GM19239 (cell line): ENCODE data around the gene GPR33.

Experiments
- DNase-seq: peaks from one replicate; pipeline ENCODE4 v3.0.0; 2011; ENCODE audit warnings: low spot score; ENCODE audit not compliant: insufficient read length
- FAIRE-seq: peaks from 2 replicates; lab custom pipeline; 2011; peaks lifted over from hg19 to GRCh38; lab: Jason Lieb, UNC

GPR33 gene, protein sequence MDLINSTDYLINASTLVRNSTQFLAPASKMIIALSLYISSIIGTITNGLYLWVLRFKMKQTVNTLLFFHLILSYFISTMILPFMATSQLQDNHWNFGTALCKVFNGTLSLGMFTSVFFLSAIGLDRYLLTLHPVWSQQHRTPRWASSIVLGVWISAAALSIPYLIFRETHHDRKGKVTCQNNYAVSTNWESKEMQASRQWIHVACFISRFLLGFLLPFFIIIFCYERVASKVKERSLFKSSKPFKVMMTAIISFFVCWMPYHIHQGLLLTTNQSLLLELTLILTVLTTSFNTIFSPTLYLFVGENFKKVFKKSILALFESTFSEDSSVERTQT

DNA sequence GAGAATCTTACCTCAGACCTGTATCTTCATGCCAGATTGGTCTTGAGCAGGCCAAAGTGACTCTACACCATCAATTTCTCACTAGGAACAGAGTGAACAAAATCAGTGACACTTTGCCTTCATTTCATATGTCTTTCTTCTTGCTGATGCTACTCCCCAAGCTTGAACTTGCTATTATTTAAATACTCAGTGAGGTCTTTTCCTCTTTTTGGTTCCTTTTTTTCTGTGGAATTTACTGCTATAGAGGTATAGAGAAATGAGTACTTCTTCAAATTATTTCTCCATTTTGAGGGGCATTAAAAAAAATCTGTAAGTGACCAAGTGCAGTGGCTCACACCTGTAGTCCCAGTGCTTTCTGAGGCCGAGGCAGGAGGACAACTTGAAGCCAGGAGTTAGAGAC is at the start of gene GPR33:
Gene GPR33, minus strand, starts transcription at position 154 of the 400 bp plus-strand sequence. CDS start 4,074 bp downstream, outside the sequence.
- FAIRE-seq: no peak
- no peak for DNase-seq

DNA sequence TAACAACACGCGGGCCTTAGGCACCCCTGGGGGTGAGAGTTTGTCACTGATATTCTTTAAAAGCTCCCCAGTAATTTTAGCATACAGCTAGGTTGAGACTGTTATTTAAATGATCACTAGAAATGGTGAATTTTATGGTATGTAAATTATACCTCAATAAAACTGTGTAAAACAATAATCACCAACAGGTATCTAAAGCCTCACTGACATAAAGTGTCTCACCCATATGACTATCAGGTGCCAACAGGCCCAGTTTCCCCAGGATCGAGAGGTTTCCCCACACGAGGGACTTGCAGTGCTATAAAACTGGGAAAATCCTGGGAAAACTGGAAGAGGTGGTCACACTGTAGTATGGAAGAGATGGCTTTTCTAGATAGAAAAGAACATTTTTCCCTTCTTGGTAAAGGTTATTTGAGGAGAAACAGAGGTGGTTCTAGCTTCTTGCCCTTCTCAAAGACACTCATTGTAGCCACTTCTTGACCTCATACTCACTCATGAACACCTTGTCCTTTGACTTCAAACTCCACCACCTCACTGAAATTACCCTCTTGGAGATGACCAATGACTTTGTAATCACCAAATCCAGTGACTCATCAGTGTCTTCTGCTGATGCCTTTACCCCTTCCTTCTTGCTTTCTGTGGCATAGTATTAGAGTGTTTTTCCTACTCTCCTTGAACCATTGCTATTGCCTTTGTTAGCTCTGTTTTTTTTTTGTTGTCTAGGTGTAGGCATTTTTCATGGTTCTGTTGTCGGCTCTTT is 48.5 kb upstream of the GPR33 start:
- DNase-seq: no peak
- no peak for FAIRE-seq

DNA sequence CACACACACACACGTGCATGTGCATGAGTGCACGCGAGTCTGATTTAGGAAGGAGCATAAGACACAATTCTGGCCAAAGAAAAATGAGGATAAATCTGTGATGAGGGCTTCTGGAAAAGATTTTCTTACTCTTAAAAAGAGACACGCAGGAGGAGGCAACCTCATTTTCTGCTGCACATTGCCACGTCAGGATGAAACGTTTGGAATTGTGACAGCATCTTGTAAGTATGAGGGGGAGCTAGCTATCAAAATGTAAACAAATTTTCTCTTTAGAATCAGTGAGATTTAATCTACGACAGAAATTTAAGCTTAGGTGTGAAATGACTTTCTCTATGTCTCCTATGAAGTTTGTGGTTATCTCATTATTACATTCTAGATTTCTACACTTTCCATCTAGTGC is 42.3 kb upstream of the GPR33 start:
- no peak for FAIRE-seq

DNA sequence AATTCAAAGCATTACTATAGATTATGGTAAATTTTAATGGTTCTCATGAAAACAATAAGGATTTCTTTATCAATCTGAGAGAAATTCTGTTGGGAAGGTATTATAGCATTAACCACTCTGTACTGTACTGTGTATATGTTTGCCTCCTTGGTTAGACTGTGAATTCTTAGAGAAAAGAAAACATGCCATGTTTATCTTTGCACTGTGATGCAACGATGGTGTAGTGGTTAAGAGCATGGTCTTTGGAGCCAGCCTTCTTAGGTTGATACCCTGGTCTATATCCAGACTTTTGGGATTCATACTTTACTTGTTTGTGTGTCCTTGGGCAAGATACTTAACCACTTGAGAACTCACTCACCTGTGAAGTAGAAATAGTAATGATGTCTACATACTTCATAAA is 41.2 kb upstream of the GPR33 start:
- DNase-seq (no peak), FAIRE-seq (no peak)

More for the DNA sequence above, 42.3 kb upstream of the GPR33 start:
- DNase-seq: no peak

DNA sequence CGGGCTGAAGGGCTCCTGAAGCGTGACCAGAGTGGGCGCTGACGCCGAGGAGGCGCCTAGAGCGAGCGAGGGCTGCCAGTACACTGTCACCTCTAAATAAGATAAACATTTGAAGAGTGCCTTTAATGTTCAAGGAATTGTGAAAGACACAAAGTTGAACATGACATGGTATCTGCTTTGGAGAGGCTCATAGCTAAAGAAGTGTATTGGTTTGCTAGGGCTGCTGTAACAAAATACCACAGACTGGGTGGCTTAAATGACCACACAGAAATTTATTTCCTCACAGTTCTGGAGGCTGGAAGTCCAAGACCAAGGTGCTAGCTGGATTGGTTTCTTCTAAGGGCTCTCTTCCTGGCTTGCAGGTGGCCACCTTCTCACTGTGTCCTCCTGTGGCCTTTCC is 39.7 kb upstream of the GPR33 start:
- no peak for FAIRE-seq
- DNase-seq: no peak

DNA sequence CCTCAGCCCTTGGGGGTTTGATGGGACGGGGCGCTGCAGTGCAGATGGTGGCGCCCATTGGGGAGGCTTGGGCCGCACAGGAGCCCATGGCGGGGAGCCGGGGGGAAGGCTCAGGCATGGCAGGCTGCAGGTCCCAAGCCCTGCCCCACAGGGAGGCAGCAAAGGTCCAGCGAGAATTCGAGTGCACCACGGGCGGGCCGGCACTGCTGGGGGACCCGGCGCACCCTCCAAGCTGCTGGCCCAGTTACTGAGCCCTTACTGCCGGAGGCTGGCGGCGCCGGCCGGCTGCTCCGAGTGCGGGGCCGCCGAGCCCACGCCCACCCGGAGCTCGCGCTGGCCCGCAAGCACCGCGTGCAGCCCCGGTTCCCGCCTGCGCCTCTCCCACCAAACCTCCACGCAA is 39.2 kb upstream of the GPR33 start:
- FAIRE-seq (no peak), DNase-seq (no peak)

DNA sequence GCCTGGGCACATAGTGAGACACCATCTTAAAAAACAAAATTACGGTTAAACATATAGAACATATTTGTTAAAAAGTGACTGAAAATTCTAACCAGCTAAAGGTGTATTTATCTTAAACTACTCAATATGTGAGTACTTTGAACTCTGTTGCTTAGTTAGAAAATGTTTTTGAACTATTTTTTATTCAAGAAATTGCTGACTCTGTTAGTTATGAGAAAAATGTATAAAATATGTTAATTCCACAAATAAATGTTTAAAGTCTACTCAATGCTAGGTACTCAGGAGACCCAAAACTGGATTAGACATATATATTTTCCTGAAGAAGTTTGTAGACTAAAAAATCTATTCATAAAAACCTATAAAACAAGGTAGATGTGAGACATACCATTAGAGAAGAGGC is 23.0 kb upstream of the GPR33 start:
- DNase-seq (no peak), FAIRE-seq (no peak)

DNA sequence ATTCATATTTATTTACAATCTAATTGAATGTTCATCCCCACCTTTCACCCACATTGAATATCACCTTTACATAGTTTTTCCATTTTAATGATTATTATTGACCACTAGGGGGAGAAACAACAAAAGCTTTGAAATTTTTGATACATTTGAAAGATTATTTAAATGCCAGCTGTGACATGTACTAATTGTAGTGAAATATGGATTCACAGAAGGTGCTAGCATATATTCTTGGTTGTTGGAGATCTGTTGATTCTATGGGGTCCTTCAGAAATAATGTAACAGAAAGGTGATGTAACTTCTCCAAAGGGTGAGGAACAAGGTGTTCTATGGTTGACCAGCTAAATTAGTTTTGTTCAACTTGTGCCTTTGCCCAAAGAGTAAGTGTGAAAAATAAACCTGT is 22.4 kb upstream of the GPR33 start:
- no peak for FAIRE-seq

DNA sequence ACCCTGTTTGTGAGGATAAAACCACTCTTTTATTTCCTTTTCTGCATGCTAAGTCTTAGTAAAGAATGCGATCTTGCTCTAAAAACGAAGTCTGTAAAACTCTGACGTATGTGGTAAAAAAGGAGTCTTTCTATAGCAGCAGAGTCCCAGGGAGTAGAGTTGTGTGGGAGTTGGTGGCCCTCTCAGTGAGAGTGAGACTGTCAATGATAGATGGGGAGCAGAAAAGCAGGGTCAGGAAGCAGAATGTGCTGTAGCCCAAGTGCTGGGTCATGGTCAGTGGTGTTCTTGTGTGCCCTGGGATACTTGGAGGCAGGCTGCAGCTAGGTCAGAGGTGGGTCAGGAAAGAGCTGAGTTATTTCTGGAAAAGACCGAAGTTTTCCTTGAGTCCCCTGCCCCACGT is 20.3 kb upstream of the GPR33 start:
- FAIRE-seq: peak; percentile 14
- no peak for DNase-seq

More for the DNA sequence above, 22.4 kb upstream of the GPR33 start:
- DNase-seq: no peak

DNA sequence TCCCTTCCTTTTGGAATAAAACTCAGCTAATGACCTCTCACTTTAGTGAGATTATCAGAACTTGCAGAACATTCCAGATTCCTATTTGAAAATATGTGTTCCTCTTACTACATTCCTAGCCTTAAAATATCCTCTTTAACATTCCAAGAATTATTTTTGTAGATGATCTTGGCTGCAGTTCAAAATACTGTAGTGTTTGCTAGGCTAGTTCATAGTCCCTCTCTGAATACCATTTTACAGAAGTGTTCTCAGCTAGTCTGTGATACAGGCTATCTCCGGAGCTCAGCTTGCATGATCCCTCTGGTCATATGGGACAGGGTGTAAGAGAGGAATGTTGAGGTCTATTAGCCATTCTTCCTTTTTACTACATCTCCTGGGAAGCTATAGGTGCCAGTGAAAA is 17.6 kb upstream of the GPR33 start:
- FAIRE-seq (no peak), DNase-seq (no peak)

DNA sequence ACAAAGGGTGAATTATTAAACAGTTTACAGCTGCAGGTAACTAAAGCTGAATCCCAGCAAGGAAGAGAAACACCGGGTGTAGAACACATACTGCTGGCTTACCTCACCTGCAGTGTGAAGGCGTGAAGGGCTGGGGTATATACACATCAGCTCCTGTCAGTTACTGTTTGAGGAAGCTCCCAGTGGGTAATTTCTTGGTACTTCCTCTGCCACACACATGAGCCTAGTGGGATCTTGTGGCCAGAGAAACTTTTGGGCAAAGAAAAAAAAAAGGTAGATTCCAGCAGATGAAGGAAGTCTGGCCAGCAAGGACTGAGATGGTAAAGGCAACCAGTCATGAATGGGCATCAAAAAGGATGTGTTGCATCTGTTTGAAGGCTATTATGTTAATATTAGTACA is 14.0 kb upstream of the GPR33 start:
- FAIRE-seq (no peak), DNase-seq (no peak)

DNA sequence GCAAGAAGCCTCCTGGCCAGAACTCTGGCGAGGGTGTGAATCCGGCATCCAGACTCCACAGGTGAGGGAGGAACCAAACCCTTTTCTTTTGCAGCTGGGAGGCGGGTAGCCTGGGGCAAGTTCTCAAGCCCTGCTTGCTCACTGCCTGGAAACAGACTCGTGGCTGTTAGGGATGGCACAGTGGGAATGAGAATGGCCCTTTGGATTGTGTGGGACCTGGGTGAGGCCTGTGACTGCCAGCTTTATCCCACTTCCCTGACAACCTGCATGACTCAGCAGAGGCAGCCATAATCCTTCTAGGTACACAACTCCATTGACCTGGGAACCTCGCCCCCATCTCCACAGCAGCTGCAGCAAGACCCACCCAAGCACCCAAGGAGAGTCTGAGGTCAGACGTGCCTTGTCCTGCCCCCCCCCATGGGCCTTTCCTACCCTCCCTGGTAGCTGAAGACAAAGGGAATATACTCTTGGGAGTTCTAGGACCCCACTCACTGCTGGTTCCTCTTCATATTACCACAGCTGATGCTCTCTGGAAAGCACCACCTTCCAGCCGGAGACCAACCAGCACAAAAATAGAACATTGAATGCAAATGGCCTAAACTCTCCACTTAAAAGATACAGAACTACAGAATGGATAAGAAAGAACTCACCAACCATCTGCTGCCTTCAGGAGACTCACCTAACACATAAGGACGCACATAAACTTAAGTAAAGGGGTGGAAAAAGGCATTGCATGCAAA is 5.1 kb upstream of the GPR33 start:
- DNase-seq (no peak), FAIRE-seq (no peak)

DNA sequence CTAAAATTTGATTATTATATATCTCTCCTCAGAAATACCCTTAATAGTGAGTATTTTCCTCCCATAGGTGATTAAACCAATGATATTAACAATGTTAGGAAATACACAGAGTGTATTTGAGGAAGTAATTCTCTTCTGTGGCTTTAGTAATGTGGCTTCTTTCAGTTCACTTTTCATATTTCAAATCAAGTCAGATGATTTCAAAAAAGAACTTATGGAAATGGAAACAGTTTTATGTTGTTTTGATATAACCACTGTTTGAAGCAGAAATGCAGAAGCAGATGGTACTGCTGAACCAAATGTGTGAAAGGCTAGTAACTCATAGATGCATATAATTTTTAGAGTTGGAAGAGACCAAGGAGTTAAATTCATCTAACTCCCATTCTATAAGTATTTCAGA is 1.9 kb upstream of the GPR33 start:
- no peak for FAIRE-seq
- no peak for DNase-seq

DNA sequence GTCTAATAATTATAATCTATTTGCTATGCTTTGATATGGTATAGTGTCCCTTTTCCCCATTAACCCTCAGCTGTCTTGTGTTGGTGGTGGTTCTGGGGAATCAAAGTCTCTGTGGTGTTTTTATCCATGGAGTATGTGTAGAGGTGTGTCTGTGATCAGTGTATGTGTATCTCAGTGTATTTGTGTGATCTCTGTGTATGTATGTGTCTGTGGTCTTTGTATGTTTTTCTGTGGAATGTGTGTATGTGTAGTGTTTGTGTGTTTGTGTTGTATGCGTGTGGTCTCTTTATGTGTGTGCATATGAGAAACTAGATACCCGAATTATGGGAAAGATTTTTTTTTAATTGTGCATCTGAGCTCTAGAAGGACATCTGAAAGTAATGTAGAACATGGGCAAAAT is 1.1 kb downstream of the GPR33 start:
- FAIRE-seq (no peak), DNase-seq (no peak)

DNA sequence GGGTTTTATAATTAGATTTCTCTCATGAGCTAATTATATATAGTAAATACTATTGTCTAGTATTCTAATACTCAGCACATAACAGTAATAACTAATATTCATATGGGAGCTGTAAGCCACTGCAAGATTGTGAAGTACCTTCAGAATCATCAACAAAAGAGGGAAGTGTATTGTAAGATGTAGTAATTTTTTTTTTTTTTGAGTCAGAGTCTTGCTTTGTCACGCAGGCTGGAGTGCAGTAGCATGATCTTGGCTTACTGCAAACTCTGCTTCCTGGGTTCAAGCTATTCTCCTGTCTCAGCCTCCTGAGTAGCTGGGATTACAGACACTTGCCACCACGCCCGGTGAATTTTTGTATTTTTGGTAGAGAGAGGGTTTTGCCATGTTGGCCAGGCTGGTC is 3.1 kb downstream of the GPR33 start:
- no peak for DNase-seq
- no peak for FAIRE-seq

DNA sequence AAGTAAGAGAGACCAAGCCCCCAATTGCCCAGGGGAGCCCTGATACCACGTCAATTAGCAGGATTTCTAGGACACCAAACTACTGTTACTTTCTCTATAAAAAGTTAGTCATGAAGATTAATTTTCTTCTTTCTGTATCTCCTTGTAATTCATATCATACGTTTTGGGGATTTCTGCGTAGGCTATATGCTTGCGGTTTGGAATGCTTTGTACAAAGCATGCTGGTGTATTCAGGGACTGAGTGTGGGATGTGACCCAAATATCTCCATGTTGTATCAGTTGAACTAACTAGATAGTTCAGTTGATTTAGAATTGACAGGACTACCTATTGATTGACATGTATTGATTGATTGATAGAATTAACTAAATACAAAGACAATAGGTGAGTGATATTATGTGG is 7.7 kb downstream of the GPR33 start:
- DNase-seq (no peak), FAIRE-seq (no peak)

DNA sequence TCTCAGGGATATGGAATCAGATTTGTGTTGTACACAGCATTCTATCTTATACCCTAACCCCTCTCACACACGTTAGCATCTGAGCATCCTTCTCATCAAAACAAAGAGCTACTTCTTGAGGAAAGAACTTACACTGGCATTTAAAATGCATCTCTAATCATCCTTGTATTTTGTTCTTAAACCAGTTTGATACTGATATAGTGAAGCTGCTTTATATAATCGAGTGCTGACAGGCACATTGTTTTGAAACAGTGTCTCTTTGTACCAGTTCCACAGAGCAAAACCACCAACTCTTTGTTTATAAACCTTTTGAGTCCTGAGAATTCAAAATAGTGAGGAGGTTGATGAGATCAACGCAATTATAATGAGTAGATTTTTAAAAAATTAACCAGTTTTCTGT is 8.8 kb downstream of the GPR33 start:
- FAIRE-seq (no peak), DNase-seq (no peak)

DNA sequence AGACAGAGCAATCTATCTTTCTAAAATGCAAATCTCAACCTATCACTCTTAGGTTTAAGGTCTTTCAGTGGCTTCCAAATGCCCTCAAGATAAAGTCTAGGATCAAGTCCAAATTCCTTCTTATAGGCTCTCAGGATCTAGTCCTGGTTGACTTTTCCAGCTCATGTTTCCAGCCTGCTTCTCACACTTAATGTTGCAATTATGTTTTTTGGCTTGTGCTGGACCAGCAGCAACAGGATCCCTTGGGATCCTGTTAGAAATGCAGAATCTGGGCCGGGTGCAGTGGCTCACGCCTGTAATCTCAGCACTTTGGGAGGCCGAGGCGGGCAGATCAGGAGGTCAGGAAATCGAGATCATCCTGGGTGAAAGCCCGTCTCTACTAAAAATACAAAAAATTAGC is 10.6 kb downstream of the GPR33 start:
- DNase-seq (no peak), FAIRE-seq (no peak)

DNA sequence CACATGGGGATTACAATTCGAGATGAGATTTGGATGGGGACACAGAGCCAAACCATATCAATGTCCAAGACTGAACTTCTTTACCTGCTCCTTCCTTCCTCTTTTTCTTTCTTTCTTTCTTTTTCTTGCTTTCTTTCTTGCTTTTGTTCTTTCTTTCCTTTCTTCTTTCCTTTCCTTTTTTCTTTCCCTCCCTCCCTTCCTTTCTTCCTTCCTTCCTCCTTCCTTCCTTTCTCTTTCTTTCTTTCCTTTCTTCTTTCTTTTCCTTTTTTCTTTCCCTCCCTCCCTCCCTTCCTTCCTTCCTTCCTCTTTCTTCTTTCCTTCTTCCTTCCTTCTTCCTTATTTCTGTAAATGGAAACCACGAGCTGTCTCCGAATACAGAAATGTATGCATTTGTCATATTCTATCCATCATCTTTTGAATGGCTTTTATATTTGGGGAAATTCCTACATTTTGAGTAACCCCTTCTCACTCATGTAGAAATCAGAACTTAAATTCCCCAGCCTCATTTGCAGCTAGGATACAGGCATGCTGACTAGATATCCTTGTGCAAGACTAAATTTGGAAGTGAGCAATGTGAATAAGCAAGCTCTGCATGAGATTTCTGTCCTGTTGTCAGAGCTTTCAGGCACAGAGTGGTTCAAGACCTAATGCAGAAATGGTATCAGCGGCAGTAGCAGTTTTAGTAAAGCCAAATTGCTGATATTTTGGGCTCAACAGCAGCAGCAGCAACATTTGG is 11.5 kb downstream of the GPR33 start:
- DNase-seq (no peak), FAIRE-seq (no peak)

DNA sequence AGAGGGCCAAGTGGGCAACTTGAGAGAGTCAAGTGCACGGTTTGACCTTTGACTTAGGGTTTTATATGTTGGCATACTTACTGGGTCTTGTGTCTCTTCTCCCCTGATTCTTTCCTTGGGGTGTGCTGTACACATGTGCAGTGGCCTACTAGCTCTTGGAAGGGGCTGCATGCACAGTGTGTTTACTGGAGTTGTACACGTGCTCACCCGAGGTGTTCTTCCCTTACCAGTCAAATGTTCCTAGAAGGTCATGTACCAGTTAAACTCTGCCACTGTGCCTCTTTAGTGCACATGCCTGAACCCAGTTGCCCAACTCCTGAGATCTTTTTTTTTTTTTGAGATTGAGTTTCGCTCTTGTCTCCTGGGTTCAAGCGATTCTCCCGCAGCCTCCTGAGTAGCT is 21.3 kb downstream of the GPR33 start:
- DNase-seq (no peak), FAIRE-seq (no peak)
